ENCODE measurements around the gene CCL16.
"Not testable (repeated sequence)": the region's sequence is repeated elsewhere in the genome, so short reads cannot be mapped to it uniquely, and the experiment has no call there.

The CCL16 gene

GRCh38 chr17:35942588-35943186 lies 38.6 kb downstream of the CCL16 start:
- DNase-seq (ENCODE audit: low read depth in 1 of 2, low spot score in 1 of 2): no peak

- DNase-seq (ENCODE audit: low read depth in 1 of 2, low spot score in 1 of 2): not testable (repeated sequence)
Observed at GRCh38 chr17:35938492-35938891, 42.8 kb downstream of the CCL16 start.

GRCh38 chr17:35936063-35936462 lies 45.2 kb downstream of the CCL16 start:
- no peak for DNase-seq (ENCODE audit: low read depth in 1 of 2, low spot score in 1 of 2)

GRCh38 chr17:35934760-35935159 lies 46.5 kb downstream of the CCL16 start:
- DNase-seq (ENCODE audit: low read depth in 1 of 2, low spot score in 1 of 2): no peak

- DNase-seq (ENCODE audit: low read depth in 1 of 2, low spot score in 1 of 2): no peak
Observed at GRCh38 chr17:35932586-35932985, 48.7 kb downstream of the CCL16 start.

GRCh38 chr17:35931794-35932425 lies 49.4 kb downstream of the CCL16 start:
- DNase-seq (ENCODE audit: low read depth in 1 of 2, low spot score in 1 of 2): no peak

GRCh38 chr17:35930211-35931065 lies 50.9 kb downstream of the CCL16 start, which contains the start of gene RDM1:
RDM1 (minus strand) TSS chr17:35930773; CDS start chr17:35930727, 46 bp downstream.
- DNase-seq (ENCODE audit: low read depth in 1 of 2, low spot score in 1 of 2): peak; percentile 57 to 66

GRCh38 chr17:35927714-35928113 lies 53.6 kb downstream of the CCL16 start:
- DNase-seq (ENCODE audit: low read depth in 1 of 2, low spot score in 1 of 2): no peak
